GM15510 (cell line): ENCODE results near the gene CD209.

Experiments used
- POLR2A ChIP-seq: IDR thresholded peaks from 3 replicates; pipeline ENCODE4 v1.6.1; 2011; ENCODE audit warnings: borderline replicate concordance; ENCODE audit not compliant: insufficient read length; ENCODE audit errors: extremely low read depth

Gene CD209

DNA sequence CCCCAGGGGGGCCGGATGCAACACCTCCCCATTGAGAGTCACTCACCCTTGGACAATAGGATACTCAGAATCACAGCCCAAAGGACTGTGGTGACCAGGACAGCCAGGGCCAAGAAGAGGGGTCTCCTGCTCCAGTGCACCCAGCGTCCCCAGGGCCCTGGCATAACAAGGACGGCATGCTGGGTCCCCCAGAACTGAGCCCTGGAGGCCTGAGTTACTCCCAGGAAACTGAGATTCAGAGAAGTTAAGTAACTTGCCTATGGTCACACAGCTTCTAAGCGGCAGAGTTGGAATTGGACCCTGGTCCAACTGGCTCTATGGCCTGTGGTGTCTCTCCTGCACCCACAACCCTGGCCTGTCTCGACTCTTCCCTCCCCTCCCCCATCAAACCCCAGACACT is 15.7 kb downstream of the CD209 start:
- TF ChIP-seq POLR2A, result no peak

DNA sequence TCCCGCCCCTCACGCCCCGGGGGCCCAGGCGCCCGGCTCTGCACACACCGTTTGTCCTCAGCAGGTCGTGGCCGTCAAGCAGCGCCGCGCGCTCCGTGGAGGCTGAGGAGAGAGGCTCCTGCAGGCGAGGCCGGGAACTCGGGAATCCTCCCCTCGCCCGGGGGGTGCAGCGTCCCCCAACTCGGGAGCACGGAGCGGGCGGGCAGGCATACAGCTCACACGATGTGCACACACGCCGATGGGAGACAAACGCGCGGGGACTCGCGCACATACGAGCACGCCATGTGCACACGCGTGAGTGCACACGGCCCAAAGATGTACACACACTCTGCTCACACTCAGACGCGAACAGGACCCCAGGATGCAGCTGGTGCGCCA is 16.1 kb downstream of the CD209 start:
- no peak for TF ChIP-seq POLR2A

DNA sequence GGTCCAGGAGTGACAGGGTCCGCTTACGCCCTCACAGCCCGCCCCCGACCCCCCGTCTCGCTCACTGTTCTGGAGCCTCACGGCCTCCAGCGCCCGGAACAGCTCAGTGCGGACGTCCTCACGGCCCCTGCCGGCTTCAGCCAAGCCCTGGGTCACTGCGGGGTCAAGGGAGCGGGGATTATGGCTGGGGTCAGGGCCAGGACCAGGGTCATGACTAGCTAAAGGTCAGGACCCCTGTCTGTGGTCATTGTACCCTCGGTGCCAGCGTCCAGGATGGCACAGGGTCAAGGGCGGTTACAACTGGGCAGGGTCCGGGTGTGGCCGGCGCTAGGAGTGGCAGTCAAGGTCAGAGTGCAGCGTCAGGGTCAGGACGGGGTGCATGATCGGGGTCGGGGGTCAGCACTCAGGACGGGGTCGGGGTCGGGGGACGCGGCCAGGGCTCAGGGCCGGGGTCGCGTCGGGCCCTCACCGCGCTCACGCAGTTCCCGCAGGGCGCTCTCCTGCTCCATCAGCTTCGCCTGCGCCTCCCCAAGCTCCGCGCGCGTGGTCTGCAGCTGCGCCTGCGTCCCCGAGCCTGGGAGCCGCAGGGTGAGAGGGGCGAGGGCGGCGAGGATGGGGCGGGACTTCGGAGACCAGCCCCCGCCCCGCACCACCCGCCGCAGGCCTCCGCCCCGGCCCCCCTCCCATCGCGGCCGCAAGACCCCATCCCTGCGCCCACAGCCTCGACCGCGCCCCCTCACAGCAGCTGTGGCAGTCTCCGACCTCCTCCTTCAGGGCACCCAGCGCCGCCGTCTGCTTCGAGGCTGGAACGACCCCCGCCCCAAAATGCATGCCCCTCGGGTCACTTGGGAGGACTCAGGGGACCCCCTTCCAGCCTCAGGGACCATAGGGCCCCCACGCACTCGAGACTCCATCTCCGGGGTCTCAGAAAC is 16.8 kb downstream of the CD209 start:
- TF ChIP-seq POLR2A, result no peak

DNA sequence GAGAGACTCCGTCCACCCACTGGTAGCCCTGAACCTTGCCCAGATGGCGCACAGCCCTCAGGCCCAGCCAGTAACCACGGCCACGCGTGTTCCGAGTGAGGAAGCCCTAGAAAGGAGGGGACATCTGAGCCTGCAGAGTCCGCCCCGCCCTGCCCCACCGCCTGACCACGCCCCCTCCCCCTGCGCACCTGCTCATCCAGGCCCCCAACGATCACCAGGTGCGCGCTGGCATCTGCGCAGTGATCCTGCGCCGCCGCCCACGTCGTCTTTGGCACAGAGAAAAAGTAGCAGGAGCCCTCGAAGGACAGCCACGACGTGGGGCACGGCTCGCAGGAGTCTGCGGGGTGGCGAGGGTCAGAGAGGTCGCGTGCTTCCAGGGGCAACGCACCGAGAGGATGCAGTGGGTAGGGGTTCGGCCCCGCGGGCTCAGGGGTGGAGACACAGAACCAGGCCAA is 17.5 kb downstream of the CD209 start:
- no peak for TF ChIP-seq POLR2A

DNA sequence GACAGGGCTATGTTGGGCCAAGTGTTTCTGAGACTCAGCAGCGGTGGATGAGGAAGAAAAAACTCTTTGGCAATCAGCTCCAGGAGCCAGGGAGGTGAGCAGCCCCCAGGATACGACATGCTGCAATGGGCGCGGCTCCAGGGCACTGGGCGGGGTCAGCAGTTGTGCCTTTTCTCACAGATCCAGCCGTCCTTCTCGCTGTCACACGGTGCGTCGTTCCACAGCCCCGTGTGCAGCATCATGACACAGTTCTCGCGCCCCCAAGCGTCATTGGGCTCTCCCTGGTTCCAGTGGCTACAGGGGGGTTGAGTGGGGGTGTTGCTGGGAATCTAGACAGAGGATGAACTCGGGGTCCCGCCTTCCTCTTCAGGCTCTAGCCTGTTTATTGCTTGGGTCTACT is 18.1 kb downstream of the CD209 start:
- TF ChIP-seq POLR2A, result no peak

DNA sequence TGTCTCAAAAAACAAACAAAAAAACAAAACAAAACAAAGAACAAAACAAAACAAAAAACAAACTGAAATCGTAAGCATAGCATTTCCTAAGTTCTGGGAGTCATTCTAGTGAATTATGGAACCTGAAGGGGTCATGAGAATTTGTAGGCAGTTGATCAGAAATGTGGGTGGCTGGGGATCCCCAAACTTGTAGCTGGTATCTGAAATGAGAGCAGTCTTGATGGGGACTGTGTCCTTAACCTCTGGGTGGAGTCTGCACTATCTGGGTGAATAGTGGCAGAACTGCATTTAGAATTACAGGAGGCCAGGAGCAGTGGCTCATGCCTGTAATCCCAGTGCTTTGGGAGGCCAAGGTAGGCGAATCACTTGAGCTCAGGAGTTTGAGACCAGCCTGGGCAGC is 21.5 kb downstream of the CD209 start:
- no peak for TF ChIP-seq POLR2A

DNA sequence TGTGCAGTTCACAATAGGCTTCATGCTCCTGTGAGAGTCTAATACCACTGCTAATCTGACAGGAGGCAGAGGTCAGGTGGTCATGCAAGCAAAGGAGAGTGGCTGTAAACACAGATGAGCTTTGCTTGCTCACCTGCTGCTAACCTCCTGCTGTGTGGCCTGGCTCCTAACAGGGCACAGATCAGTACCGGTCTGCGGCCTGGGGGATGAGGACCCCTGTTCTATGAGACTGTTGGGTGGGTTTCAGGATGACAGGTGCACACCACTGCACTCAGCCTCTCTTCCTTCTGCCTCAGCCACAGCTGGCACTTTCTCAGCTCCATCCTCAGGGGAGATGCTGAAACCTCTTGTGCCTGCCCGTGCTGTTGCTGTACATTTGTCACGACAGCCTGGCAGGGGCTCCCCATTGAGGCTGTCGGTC is 25.1 kb downstream of the CD209 start:
- no peak for TF ChIP-seq POLR2A

DNA sequence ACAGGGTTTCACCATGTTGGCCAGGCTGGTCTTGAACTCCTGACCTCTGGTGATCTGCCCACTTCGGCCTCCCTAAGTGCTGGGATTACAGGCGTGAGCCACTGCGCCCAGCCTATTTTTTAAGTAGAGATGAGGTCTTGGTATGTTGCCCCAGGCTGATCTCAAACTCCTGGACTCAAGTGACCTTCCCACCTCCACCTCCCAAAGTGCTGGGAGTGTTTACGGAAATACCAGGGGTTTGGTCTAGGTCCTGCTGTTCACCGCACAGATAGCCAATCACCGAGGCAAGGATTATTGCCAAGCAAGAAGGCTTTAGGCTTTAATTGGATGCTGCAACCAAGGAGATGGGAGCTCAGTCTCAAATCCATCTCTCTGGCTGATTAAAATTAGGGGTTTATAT is 27.0 kb downstream of the CD209 start:
- no peak for TF ChIP-seq POLR2A

DNA sequence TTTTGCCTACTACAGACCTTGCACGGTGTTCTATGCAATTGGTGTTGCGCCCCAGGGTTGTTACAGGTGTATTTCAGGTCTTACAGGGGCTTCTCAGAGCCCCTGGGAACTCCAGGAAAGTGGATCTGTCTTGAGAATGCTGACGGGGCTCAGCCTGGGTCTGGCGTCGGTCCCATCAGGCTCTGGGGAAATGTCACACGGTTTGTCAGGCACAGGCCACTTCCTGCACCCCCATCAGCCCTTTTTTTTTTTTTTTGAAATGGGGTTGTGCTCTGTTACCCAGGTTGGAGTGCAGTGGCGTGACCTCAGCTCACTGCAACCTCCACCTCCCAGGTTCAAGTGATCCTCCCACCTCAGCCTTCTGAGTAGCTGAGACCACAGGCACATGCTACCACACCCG is 28.7 kb downstream of the CD209 start:
- TF ChIP-seq POLR2A, result no peak

DNA sequence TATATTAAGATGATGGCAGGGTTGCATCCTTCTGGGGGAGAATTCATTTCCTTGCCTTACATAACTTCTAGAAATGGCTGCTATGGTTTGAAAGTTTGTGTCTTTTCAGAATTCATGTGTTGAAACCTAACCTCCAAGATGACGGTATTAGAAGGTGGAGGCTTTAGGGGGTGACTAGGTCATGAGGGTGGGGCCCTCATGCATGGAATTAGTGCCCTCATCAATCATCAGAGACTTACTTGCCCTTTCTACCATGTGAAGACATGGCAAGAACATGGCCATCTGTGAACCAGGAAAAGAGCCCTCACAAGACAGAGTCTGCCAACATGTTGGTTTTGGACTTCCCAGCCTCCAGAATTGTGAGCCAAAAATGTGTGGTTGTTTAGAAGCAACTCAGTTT is 30.6 kb downstream of the CD209 start:
- no peak for TF ChIP-seq POLR2A

DNA sequence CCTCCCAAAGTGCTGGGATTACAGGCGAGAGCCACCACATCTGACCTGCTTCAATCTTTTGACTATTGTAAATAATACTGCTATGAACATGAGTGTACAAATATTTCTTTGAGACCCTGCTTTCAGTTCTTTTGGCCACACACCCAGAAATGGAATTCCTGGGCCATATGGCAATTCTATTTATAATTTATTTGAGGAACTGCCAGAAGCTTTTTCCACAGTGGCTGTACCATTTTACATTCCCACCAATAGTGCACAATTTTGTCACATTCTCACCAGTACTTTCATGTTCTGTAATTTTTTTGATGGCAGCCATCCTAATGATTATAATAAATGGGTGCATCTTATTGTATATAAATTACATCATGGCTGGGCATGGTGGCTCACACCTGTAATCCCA is 31.7 kb downstream of the CD209 start:
- no peak for TF ChIP-seq POLR2A

DNA sequence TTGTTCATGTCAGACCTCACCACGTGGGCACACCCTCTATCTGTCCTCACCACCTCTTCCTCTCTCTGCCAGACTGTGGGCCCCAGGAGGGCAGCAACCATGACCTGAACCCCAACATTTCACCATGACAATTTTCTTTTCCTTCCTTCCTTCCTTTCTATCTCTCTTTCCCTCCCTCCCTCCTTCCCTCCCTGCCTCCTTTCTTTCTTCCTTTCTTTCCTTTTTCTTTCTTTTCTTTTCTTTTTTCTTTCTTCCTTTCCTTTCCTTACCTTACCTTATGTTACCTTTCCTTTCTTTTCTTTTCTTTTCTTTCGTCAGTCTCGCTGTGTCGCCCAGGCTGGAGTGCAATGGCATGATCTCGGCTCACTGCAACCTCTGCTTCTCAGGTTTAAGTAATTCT is 36.7 kb downstream of the CD209 start:
- TF ChIP-seq POLR2A, result no peak

DNA sequence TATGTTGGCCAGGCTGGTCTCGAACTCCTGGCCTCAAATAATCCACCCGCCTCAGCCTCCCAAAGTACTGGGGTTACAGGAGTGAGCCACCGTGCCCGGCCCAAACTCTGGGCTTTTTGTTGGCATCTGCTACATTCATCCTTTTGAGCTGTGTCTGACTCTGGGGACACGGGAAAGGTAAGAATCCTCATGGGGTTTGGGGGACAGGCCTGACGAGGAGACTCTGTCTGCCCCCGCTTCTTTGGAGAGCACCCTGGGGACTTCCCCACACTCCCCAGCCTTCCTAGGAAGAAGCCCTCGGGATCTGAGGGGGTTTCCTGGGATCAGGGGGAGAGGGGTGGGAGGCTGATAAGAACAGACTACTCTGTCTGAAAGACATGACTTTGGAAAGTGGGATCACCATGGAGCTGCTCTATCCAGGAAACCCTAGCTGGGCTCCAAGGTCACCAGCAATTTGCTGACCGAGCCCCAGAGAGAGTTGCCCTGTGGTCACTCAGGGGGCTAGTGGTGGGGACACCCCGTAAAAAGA is 37.3 kb downstream of the CD209 start:
- TF ChIP-seq POLR2A, result no peak

DNA sequence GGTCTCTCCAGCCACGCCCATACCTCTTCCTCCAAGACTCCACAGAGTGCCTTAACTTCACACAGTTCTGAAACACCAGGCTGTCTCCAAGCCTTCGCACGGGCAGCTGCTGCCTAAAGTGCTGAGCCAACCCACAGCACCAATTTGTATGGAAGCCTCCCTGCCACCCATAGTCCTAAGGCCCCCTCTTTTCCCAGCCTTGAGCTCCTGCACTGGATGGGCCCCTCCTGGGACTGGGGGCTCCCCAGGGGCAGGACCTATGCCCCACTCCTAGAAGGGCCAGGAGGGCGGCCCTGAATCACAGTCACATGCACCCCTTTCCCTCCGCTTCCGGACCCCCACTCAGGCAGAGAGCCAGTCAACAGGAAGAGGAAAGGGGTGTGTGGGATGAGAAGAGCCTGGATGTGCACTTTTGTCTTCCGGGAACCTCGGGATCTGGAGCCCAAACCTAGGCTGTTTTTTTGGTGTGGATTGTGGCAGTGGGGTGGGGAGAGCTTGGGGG is 40.3 kb downstream of the CD209 start:
- TF ChIP-seq POLR2A, result no peak

DNA sequence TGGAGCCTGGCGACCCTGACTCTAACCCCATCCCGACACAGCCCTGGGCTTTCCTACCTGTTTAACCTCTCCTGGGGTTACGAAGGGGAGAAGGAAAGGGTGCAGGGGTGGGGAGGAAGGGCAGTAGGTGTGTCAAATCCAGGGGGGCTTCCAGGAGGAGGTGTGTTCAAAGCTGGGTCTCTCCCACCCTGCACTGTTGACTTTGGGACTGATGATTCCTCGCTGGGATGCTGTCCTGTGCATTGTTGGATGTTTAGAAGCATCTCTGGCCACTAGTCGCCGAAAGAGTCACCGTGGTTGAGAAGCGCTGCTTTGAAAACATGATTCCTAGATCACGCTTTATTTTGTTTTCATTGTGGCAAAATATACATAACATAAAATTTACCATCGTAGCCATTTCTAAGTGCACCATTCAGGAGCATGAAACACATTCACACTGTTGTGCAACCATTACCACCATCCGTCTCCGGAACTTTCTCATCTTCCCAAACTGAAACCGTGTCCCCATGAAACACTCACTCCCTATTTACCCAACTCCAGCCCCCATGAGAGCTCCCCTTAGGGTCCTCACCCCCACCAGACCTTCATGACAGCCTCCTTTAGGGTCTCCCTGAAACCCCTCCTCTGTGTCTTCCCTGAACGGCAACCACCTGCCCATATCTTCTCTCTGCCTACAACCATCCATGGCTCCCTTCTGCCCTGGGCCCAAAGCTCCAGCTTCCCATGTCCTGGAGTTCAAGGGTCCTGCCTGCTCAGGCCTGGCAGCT is 41.0 kb downstream of the CD209 start:
- TF ChIP-seq POLR2A, result no peak
